Adipocyte (in vitro differentiated cells): ENCODE results near the gene ORM1.
A peak's percentile ranks its signal among the peaks of the same experiment; 100 is the strongest.
"Not testable (repeated sequence)": the region's sequence is repeated elsewhere in the genome, so short reads cannot be mapped to it uniquely, and the experiment has no call there.

Experiments
- DNase-seq: peaks from one replicate; pipeline ENCODE4 v3.0.0-alpha.2; 2015; ENCODE audit warnings: low read depth
- H3K27me3 ChIP-seq: replicated peaks from 2 replicates; pipeline ENCODE4 v1.7.0; 2013; ENCODE audit warnings: mild to moderate bottlenecking, low read length, moderate library complexity; ENCODE audit not compliant: control insufficient read depth, insufficient read depth
- H3K36me3 ChIP-seq: 2 replicates; pipeline ENCODE4 v1.7.0; 2013; ENCODE audit warnings: low read length, mild to moderate bottlenecking, moderate library complexity; ENCODE audit not compliant: control insufficient read depth, insufficient read depth, severe bottlenecking
- H3K4me1 ChIP-seq: 2 replicates; pipeline ENCODE4 v1.7.0; 2013; ENCODE audit warnings: mild to moderate bottlenecking, low read length, moderate library complexity; ENCODE audit not compliant: control insufficient read depth, insufficient read depth
- H3K4me3 ChIP-seq: 2 replicates; pipeline ENCODE4 v1.7.0; 2013; ENCODE audit warnings: mild to moderate bottlenecking, low read length, moderate library complexity
- H3K9ac ChIP-seq: 2 replicates; pipeline ENCODE4 v1.7.0; 2013; ENCODE audit warnings: mild to moderate bottlenecking, low read length, moderate library complexity
- H3K9me3 ChIP-seq: 2 replicates; pipeline ENCODE4 v1.7.0; 2013; ENCODE audit warnings: mild to moderate bottlenecking, low read length, moderate library complexity; ENCODE audit not compliant: control insufficient read depth

Gene ORM1

DNA sequence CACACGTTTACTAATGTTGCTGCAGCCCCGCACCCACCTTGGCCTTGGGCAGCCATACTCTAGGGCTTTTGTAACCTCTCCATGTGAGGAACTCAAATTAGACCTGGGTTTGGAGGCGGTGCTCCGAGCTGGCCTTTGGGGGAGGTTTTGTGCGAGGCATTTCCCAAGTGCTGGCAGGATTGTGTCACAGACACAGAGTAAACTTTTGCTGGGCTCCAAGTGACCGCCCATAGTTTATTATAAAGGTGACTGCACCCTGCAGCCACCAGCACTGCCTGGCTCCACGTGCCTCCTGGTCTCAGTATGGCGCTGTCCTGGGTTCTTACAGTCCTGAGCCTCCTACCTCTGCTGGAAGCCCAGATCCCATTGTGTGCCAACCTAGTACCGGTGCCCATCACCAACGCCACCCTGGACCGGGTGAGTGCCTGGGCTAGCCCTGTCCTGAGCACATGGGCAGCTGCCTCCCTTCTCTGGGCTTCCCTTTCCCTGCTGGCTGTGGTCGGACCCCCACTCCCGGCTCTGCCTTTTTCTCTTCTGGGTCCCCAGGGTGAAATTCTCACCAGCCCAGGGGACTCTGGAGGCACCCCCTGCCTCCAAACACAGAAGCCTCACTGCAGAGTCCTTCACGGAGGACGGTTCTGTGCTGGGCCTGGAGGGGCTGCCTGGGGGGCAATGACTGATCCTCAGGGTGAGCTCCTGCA lies at the start of gene ORM1:
ORM1 (plus strand) TSS at position 268 of the 701 bp plus-strand sequence; CDS start at position 304, 36 bp downstream.
- not testable (repeated sequence) for H3K27me3 ChIP-seq, H3K9ac ChIP-seq, DNase-seq, H3K4me3 ChIP-seq, H3K9me3 ChIP-seq, H3K36me3 ChIP-seq
- H3K4me1 ChIP-seq, result peaks cover 14% of the 10 kb centered on the region

DNA sequence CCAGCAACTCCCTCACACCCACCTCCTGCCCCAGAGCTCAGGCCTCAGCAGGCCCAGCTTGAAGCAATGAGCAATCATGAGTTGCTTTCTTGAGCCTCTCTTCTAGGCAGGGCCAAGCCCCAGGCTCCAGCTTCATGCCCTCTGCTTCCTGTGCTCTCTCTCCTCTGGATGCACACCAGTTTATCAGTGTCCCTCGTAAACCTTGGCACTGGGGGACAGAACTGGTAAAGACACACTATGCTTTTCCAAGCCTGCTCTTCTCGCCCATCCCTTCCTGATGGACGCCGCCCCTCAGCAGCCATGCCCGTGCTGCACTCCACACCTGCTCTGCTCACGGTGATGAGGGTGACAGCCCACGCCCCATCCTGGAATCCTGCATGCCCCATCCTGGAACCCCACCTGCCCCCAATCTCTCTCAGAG lies 49.4 kb upstream of the ORM1 start:
- Histone ChIP-seq H3K4me1 (peaks cover 32% of the 10 kb centered on the region), H3K36me3 (peaks cover 39% of the 10 kb centered on the region), H3K4me3 (no peak overlapping the region), H3K9me3 (no peaks in the 10 kb centered on the region), H3K9ac (no peak overlapping the region), H3K27me3 (no peaks in the 10 kb centered on the region)
- DNase-seq, result no peak

DNA sequence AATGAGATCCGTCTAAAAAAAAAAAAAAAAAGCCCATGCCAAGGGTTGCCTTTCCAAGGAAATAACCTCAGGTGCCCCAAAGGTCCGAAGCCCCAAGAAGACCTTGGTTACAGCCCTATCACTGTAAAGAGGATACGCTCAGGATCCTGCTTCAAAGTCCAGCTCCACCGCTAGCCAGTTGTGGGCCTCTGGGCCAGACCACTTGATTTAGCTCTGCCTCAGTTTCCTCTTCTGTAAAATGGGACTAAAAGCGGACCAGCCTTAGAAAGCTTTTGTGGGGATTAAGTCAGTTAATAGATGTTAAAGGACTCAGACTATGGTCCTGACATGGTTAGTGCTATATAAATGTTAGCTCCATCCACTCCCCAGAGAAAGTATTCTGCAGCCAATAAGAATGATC lies 48.7 kb upstream of the ORM1 start:
- Histone ChIP-seq H3K27me3 (no peaks in the 10 kb centered on the region), H3K4me3 (no peak overlapping the region), H3K9ac (no peak overlapping the region), H3K4me1 (peaks cover 36% of the 10 kb centered on the region), H3K36me3 (peaks cover 37% of the 10 kb centered on the region), H3K9me3 (no peaks in the 10 kb centered on the region)
- DNase-seq, result no peak

DNA sequence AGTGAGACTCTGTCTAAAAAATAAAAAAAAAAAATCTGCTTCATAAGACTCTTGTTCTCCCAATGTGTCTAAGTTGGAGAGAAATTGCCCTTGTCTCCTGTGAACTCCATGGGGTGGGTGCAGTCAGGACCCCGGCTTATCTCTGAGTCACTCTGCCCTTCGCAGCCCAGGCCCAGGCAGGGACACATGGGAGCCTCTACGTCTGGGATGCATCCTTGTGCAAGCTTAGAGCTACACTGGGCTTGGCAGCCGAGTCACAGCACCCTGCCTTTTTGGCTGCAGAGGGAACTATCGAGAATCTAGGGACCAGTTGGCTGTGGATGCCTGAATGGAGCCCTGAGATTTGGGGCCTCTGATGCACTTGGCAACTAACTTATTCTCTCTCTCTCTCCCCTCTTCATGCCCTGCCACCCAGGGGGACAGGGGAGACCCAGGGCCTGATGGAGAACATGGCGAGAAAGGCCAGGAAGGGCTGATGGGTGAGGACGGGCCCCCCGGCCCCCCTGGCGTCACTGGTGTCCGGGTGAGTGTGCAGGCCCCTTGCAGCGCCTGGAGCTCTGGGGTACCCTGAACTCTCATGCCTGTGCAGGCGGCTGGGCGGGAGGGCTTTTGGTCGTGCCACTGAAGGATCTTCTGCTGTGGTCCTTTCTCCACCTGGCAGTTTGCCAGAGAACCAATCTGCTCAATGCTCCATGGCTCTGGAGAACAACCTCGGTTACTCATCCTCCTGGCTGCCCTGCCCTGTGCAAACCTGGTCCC lies 47.5 kb upstream of the ORM1 start:
- H3K9ac ChIP-seq, result no peak overlapping the region
- no peaks in the 10 kb centered on the region for H3K27me3 ChIP-seq
- H3K4me3 ChIP-seq, result no peak overlapping the region
- H3K9me3 ChIP-seq, result no peaks in the 10 kb centered on the region
- DNase-seq, result no peak
- H3K4me1 ChIP-seq, result peaks cover 36% of the 10 kb centered on the region
- peaks cover 28% of the 10 kb centered on the region for H3K36me3 ChIP-seq

DNA sequence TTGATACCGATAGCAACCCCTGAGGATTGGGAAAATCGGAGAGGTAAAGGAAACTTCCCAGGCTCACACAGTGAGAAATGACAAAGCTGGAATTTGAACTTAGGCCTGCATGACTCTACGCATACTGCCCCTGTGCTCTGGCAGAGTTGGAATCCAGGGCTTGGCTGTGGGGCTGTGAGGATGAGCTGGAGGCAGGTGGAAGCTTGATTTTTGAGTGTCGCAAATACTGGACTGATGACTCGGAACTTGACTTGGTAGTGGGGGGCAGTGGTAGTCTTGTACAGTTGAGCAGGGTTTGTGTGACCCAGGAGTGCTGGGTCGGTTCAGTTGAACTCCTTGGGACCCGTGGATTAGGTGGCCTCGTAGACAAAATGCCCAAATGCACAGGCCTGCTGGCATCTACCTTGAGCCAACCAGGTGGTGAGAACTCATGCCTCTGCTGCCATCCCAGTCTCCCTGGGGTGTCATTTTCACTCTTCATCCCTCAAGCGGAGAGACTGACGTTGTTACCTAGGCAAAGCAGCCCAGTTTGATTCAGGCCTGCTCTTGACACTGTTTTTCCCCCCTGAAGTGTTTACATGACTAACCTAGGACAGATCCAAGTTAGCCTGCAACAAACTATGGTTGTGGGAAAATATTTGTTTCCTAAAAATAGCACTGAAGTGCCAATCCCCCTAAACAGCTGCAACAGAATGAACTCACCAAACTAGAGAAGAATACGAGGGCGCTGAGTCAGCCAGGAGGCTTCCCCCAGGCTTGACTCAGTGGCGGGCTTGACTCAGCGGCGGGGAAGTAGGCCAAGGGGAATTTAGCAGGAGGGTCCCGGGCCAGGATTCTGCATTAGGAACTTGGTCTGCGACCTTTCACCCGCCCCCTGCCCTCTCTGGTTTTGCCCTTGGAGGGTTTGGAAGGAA lies 45.7 kb upstream of the ORM1 start:
- Histone ChIP-seq H3K36me3 (peaks cover 17% of the 10 kb centered on the region), H3K9ac (no peak overlapping the region), H3K4me3 (no peak overlapping the region), H3K4me1 (peaks cover 47% of the 10 kb centered on the region), H3K9me3 (no peaks in the 10 kb centered on the region), H3K27me3 (no peaks in the 10 kb centered on the region)
- DNase-seq, result peak; percentile 93

DNA sequence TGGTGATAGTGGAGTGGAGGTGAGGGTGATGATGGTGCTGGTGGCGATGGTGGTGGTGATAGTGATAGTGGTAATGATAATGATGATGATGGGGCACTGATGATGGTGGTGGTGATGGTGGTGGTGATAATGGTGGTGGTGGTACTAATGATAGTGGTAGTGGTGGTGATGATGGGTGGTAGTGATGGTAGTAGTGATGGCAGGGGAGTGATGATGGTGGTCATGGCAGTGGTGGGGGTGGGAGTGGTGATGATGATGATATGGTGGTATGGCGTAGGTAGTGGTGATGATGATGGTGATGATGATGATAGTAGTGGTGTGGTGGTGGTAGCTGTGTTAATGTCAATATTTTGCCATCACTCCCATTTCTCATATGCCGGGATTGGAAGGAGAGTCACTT lies 44.5 kb upstream of the ORM1 start:
- DNase-seq, result no peak
- H3K9me3 ChIP-seq, result no peaks in the 10 kb centered on the region
- peaks cover 17% of the 10 kb centered on the region for H3K36me3 ChIP-seq
- H3K27me3 ChIP-seq, result no peaks in the 10 kb centered on the region
- H3K4me3 ChIP-seq, result no peak overlapping the region
- no peak overlapping the region for H3K9ac ChIP-seq
- peaks cover 47% of the 10 kb centered on the region for H3K4me1 ChIP-seq

DNA sequence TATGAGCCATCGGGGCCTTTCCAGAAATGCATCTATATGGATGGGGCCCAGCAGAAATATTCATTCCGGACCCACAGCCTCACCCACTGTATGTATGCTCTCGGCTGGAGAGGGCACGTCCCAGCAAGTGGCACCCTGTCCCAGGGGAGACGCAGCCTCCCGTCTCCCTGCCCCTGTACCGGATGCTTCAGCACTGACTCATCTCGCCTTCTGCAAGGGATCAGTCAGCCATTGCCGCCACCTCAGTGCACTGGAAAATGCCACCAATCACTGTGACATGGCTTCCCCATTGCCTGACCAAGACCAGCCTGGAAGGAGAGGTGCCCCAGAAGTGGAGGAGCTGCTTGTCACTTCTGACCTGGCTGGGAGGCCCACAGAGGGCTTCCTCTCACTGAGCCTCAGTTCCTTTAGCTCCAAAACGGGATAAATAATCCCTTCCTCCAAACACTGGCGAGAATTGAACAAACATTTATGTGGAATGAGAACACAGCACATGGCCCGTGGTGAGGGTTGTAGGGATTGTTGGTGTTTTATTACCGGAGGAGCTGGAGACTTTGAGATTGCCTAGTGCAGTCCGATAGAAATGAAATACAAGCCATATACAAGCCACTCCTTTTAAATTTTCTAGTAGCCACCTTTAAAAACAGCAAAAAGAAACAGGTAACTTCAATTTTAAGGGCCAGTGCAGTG lies 43.9 kb upstream of the ORM1 start:
- Histone ChIP-seq H3K36me3 (peaks cover 16% of the 10 kb centered on the region), H3K27me3 (no peaks in the 10 kb centered on the region), H3K4me3 (no peak overlapping the region), H3K9ac (no peak overlapping the region), H3K9me3 (no peaks in the 10 kb centered on the region), H3K4me1 (peaks cover 47% of the 10 kb centered on the region)
- peak; percentile 44 for DNase-seq

DNA sequence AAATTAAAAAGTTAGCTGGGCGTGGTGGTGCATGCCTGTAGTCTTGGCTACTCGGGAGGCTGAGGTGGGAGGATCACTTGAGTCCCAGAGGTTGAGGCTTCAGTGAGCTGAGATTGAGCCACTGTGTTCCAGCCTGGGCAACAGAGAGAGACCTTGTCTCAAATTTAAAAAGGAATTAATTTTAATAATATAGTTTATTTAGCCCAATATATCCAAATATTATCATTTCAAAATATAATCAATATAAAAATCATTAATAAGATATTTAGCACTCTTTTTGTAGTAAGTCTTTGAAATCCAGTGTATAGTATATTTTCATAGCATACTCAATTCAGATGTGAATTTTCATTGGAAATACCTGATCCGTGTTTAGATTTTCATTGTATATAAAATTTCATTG lies 43.2 kb upstream of the ORM1 start:
- Histone ChIP-seq H3K9me3 (no peaks in the 10 kb centered on the region), H3K36me3 (peaks cover 22% of the 10 kb centered on the region), H3K27me3 (no peaks in the 10 kb centered on the region), H3K9ac (no peak overlapping the region), H3K4me1 (peaks cover 47% of the 10 kb centered on the region), H3K4me3 (no peak overlapping the region)
- no peak for DNase-seq

DNA sequence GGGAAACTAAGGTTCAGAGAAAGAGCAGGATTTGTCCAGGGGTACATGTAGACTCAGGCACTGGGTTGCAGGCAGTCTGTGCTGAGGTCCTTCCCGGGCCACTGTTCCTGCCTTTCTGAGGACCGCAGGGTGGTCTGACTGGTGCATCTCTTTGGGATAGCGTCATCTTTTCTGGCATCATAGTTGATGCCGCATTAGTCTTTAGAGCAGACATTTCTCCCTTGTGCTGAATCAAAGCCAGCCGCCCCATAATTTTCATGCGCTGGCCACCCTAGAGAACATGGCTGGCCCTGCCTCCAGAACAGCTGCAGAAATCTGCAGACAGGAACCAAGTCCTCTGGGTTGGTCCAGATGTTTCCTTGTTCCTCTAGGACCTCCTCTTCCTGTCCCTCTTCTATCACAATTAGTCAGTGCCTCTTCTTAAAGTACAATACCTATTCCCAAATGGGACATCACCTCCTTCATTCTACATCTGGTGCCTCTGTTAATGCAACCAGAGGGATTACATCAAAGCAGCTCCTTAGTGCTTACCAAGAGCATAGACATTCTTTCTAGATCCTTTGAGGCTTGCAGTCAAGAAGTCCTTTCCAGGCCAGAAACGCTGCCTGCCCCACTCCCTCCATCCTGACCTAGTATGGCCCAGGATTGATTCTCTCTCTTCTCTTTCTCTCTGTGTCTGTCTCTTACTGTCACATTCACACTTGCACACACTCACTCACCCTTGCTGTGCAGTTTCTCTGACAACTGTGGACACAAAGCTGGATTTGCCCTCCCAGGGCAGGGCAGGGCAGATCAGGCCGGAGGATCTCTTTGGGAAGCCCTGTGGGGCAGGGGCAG lies 42.0 kb upstream of the ORM1 start:
- Histone ChIP-seq H3K9ac (no peak overlapping the region), H3K4me1 (peaks cover 51% of the 10 kb centered on the region), H3K9me3 (no peaks in the 10 kb centered on the region), H3K27me3 (no peaks in the 10 kb centered on the region), H3K4me3 (no peak overlapping the region), H3K36me3 (peaks cover 25% of the 10 kb centered on the region)
- no peak for DNase-seq

DNA sequence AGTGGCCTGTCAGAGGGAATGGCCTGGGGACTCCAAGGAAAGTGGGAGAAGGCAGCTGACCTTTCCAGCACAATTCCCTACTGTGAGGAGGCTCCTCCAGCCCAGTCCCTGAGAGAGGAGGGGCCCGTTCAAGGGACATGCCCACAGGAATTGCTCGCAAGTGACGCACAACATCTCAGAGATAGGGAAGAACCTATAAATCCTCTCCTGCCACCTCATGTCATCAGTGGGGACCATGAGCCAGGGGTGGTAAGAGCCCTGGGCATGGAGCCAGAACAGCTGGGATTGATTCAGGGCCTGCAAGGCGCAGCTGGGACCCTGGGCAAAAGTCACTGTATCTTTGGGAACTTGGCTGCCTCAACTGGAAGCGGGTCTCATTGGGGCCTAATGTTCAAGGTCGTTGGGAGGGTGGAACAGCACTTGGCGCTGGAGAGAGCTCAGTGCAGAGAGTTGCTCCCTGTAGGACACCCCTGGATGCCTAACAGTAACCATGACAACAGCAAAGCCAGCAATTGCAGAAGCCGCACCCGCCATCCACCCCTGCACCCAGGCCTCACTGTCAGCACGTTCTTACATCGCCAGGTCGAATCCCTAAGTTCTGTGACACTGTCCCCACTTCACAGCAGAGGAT lies 41.3 kb upstream of the ORM1 start:
- Histone ChIP-seq H3K36me3 (peaks cover 22% of the 10 kb centered on the region), H3K9me3 (no peaks in the 10 kb centered on the region), H3K9ac (no peak overlapping the region), H3K27me3 (no peaks in the 10 kb centered on the region), H3K4me3 (no peak overlapping the region), H3K4me1 (peaks cover 46% of the 10 kb centered on the region)
- peak; percentile 39 for DNase-seq
